ENCODE results near the gene DLX1.

- TF ChIP-seq, protein P1, sequence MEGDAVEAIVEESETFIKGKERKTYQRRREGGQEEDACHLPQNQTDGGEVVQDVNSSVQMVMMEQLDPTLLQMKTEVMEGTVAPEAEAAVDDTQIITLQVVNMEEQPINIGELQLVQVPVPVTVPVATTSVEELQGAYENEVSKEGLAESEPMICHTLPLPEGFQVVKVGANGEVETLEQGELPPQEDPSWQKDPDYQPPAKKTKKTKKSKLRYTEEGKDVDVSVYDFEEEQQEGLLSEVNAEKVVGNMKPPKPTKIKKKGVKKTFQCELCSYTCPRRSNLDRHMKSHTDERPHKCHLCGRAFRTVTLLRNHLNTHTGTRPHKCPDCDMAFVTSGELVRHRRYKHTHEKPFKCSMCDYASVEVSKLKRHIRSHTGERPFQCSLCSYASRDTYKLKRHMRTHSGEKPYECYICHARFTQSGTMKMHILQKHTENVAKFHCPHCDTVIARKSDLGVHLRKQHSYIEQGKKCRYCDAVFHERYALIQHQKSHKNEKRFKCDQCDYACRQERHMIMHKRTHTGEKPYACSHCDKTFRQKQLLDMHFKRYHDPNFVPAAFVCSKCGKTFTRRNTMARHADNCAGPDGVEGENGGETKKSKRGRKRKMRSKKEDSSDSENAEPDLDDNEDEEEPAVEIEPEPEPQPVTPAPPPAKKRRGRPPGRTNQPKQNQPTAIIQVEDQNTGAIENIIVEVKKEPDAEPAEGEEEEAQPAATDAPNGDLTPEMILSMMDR (IDR thresholded peaks at IDR 0.05) = no peak
- no peak for TF ChIP-seq POLR2A (IDR thresholded peaks at IDR 0.05)
Observed at GRCh38 chr2:172048508-172049503, 36.5 kb upstream of the DLX1 start.

Measured in Peyer's patch (tissue), 4 donors.